Erythroblast (primary cell): ENCODE measurements around the gene SCLY.

Experiments
- GATA1 ChIP-seq: IDR thresholded peaks from 2 replicates; pipeline ENCODE4 v1.6.1; 2011; ENCODE audit warnings: low read depth, mild to moderate bottlenecking, control low read depth, low read length, moderate library complexity
- POLR2A ChIP-seq: IDR thresholded peaks from 2 replicates; pipeline ENCODE4 v1.6.1; 2011; ENCODE audit warnings: mild to moderate bottlenecking, low read length

GRCh38 chr2:238148981-238149380 is 88.2 kb downstream of the SCLY start:
- TF ChIP-seq POLR2A: no peak
- TF ChIP-seq GATA1: no peak
